Stomach (tissue), 9 donors: ENCODE data around the gene IGF1R. TPM values are rescaled to one million over a fixed set of nuclear protein-coding genes. Genes with fewer than 3 reads are reported as not detected.

Experiments
- DNase-seq, 2 donors: peaks; one replicate each; pipeline versions ENCODE4 v3.0.0 to v3.0.0-alpha.2; 2013 to 2019
- H3K27ac ChIP-seq, 5 donors: fragments of 200-600 bp in 4 of 5; sonication (generic) in 4 of 5; one replicate each; pipeline ENCODE4 v1.5.1; 2013 to 2019; ENCODE audit warnings: mild to moderate bottlenecking in 1 of 5, moderate library complexity in 1 of 5
- H3K27me3 ChIP-seq, 3 donors: fragments of 200-600 bp; sonication (generic); one replicate each; pipeline ENCODE4 v1.5.1; 2017 to 2019; ENCODE audit warnings: mixed run types in 1 of 3
- H3K36me3 ChIP-seq, 4 donors: fragments of 200-600 bp; sonication (generic); 1 replicate in 3 of 4; 2 replicates in 1 of 4; pipeline ENCODE4 v1.5.1; 2016 to 2019
- H3K4me1 ChIP-seq, 4 donors: fragments of 200-600 bp; sonication (generic); one replicate each; pipeline ENCODE4 v1.5.1; 2016 to 2019
- H3K4me3 ChIP-seq, 4 donors: fragments of 200-600 bp; sonication (generic) in 3 of 4; one replicate each; pipeline ENCODE4 v1.5.1; 2016 to 2019; ENCODE audit warnings: mild to moderate bottlenecking in 1 of 4
- H3K9me3 ChIP-seq, 4 donors: fragments of 200-600 bp; sonication (generic); one replicate each; pipeline ENCODE4 v1.5.1; 2016 to 2019
- EP300 ChIP-seq: sonication (generic); formaldehyde crosslinking; IDR thresholded peaks from one replicate; pipeline ENCODE4 v1.6.1; 2017; ENCODE audit warnings: antibody characterized with exemption
- POLR2A ChIP-seq, 4 donors: fragments of 450-650 bp; IDR thresholded peaks; one replicate each; pipeline ENCODE4 v1.6.1; 2016; ENCODE audit warnings: antibody characterized with exemption in 4 of 4, control low read depth in 2 of 4, mild to moderate bottlenecking in 1 of 4, moderate library complexity in 1 of 4
- POLR2AphosphoS5 ChIP-seq, 3 donors: sonication (generic); formaldehyde crosslinking; IDR thresholded peaks; one replicate each; pipeline ENCODE4 v1.6.1; 2016; ENCODE audit warnings: antibody characterized with exemption in 3 of 3
- WGBS, 5 donors: extraction: QIAGEN DNeasy Blood & Tissue Kit in 3 of 5; methylation state at CpG; one replicate each; pipeline versions ENCODE4 v1.1.5 to v1.1.7; 2013 to 2018; 5-methylcytosine and 5-hydroxymethylcytosine counted together
- intact Hi-C: fragments of 100-400 bp; cut with DNase I; formaldehyde crosslinking; loops from one replicate; pipeline ENCODE4 v1.15.1; 2023; ENCODE audit warnings: low total_unique reads
- polyA plus RNA-seq, 3 donors: library from polyadenylated mRNA; stranded (reverse); fragments of 200-250 nt; gene quantifications; one replicate each; pipeline ENCODE4 v1.2.3, GENCODE V29; 2013
- total RNA-seq, 5 donors: library from RNA; depleted of rRNA; stranded (reverse); fragments of >200 nt; gene quantifications; one replicate each; pipeline versions ENCODE4 v1.1.0 to v1.2.3, GENCODE V29; 2014 to 2016
- TF ChIP-seq, protein P1 (sequence below), 7 experiments: fragments of 450-650 bp in 4 of 7; fragments of 200-600 bp in 3 of 7; sonication (generic) in 3 of 7; IDR thresholded peaks; one replicate each; pipeline ENCODE4 v1.5.1; 2016 to 2019; ENCODE audit warnings: antibody characterized with exemption in 7 of 7, control low read depth in 2 of 7, mild to moderate bottlenecking in 1 of 7
- donor health status: healthy with polysubstance abuse.
- donor health status: Bipolar disorder and iron deficiency.
- donor health status: healthy.

IGF1R gene
- total and polyA plus RNA-seq, 8 donors, result 2.3 to 131 (median 42.8) TPM

DNA sequence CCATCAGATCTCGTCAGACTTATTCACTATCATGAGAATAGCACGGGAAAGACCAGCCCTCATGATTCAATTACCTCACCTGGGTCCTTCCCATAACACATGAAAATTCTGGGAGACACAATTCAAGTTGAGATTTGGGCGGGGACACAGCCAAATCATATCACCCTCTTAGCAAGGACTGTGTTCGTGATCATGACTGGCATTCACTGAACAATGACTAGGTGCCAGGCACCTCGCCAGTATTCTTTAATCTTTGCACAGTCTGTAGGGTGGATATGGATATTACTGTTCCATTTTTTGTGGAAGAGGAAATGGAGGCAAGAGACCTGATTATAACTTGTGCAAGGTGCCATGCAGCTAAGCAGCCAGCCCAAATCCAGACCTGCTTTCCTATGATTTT, 77.5 kb downstream of the IGF1R start:
- DNase-seq, result peak in 1 of 2 donors; percentile 59
- no peaks in the 10 kb centered on the region for H3K9me3 ChIP-seq
- no peaks in the 10 kb centered on the region for H3K27me3 ChIP-seq
- H3K4me3 ChIP-seq, result no peak overlapping the region
- intact Hi-C loops, result no loop called here
- H3K27ac ChIP-seq, result peak overlapping the region; percentile 54 to 92 (median 90)
- no peaks in the 10 kb centered on the region for H3K36me3 ChIP-seq
- peaks cover 41 to 97% (median 74%) of the 10 kb centered on the region in 4 donors for H3K4me1 ChIP-seq
- 38 to 63% (median 48%) methylated on average over 5 of the region's 5 CpGs for WGBS, 5 donors
- peak in 1 of 3 donors; percentile 30 for TF ChIP-seq POLR2AphosphoS5 (IDR thresholded peaks at IDR 0.05)
- TF ChIP-seq, protein P1, sequence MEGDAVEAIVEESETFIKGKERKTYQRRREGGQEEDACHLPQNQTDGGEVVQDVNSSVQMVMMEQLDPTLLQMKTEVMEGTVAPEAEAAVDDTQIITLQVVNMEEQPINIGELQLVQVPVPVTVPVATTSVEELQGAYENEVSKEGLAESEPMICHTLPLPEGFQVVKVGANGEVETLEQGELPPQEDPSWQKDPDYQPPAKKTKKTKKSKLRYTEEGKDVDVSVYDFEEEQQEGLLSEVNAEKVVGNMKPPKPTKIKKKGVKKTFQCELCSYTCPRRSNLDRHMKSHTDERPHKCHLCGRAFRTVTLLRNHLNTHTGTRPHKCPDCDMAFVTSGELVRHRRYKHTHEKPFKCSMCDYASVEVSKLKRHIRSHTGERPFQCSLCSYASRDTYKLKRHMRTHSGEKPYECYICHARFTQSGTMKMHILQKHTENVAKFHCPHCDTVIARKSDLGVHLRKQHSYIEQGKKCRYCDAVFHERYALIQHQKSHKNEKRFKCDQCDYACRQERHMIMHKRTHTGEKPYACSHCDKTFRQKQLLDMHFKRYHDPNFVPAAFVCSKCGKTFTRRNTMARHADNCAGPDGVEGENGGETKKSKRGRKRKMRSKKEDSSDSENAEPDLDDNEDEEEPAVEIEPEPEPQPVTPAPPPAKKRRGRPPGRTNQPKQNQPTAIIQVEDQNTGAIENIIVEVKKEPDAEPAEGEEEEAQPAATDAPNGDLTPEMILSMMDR (IDR thresholded peaks at IDR 0.05), result no peak

DNA sequence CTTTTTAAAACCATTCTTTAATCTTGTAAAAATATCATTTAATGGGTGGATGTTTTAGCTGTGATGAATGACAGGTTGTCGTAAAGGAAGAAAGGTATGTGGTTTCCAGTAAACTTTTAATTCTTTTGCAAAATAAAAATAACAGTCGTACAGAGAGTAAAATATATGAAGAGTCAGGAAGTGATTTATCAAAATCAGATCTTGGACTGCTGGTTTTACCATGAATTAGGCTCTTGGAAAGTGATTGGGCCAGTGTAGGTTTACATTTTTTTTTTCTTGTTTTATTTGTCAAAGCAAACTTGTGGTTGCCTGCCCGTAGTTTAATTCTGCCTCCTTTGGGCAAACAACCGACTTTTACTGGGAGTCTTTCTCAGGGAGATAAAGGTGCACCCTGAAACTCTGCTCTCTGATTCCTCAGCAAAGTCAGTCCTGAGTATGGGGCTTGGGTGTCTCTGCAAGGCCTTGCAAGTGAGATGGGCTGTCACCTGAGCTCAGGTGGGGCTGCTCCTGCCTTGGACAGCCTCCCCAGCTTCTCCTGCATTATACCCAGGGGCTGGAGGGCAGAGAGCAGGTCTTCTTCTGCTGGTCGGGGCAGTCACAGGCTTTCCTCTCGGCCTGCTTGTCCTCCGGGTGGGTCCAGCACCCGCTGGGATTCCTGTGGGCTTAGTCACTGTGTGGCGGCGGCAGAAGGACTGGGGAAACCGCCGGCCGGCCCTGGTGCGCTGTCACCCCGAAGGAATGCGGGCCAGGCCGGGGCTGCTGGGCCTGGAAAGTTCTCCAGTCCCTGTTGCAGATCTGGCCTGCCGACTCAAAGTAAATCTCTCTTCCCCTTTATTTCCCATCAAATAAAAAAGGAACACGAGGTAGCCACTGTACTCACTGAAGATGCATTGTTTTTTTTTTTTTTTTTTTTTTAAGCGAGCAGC, 79.0 kb downstream of the IGF1R start:
- no peak overlapping the region for H3K4me3 ChIP-seq
- H3K9me3 ChIP-seq, result no peaks in the 10 kb centered on the region
- TF ChIP-seq POLR2AphosphoS5 (IDR thresholded peaks at IDR 0.05) (peak; percentile 45 to 77 (median 54)), POLR2A (IDR thresholded peaks at IDR 0.05) (no peak)
- peak; percentile 92 to 95 for DNase-seq
- WGBS, 5 donors, result 19 to 25% (median 21%) methylated on average over 20 of the region's 20 CpGs
- intact Hi-C loops, result no loop called here
- H3K36me3 ChIP-seq, result no peaks in the 10 kb centered on the region
- H3K27ac ChIP-seq, result peak overlapping the region; percentile 88 to 92 (median 90)
- no peaks in the 10 kb centered on the region for H3K27me3 ChIP-seq
- H3K4me1 ChIP-seq, result peaks cover 37 to 84% (median 66%) of the 10 kb centered on the region in 4 donors

DNA sequence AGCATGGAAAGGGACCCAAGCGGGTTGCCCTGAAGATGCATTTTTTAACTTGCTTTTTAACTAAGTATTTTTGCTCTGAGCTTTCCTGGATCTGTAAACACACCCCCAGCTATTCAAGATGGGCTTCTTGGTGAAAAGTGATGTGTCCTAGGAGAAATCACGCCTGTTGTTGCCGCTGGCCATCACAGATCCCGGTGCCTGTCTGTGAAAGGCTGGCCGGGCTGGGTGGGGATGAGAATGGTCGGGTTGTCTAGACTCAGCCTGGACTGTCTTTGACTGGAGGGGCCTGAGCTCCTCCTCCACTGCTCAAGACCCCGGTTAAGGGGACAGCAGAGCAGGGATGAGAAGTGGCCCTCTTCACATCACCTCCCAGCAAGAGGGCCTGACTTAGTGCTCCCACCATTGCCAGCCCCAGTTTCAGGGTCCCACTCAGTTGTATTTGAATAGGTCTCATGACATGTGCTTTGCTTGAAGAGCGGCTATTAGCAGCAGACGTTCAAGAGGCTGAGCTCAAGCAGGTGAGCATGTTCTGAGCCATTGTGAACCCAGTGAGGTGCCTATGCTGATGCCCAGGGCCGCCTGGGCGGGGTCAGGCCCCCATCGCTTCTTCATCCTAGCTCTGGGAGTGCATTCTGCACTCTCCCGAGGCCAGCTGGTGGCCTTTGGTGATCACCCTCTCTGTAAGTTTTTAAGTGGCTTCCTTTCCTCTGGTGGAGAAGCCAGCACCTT, 79.9 kb downstream of the IGF1R start:
- no peak for DNase-seq
- no peak overlapping the region for H3K4me3 ChIP-seq
- H3K9me3 ChIP-seq, result no peaks in the 10 kb centered on the region
- TF ChIP-seq, protein P1 (IDR thresholded peaks at IDR 0.05), result no peak
- TF ChIP-seq EP300 (no peak), POLR2AphosphoS5 (IDR thresholded peaks at IDR 0.05) (no peak), POLR2A (IDR thresholded peaks at IDR 0.05) (no peak)
- H3K27ac ChIP-seq, result peak overlapping the region; percentile 84 to 92 (median 90)
- 69 to 84% (median 77%) methylated on average over 12 to 13 of the region's 13 CpGs for WGBS, 5 donors
- peaks cover 31 to 81% (median 61%) of the 10 kb centered on the region in 4 donors for H3K4me1 ChIP-seq
- no peaks in the 10 kb centered on the region for H3K27me3 ChIP-seq
- intact Hi-C loops, result no loop called here
- no peaks in the 10 kb centered on the region for H3K36me3 ChIP-seq

DNA sequence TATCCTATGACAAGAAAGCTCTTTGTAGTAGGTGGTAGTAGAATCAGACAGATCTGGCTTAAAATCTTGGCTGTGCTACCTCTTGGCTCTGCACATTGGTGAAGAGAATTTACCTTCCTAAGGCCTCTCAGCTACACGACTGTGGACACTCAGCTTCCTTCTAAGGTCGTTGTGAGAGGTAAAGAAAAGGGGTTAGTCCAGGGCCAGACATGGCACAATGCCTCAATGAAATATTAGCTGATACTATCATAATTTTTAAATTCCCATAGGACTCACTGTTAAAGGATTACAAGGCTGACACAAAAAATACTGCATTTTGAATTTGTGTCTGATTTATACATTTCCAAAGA, 80.4 kb downstream of the IGF1R start:
- WGBS, 5 donors, result 15 to 34% (median 21%) methylated on average over 2 of the region's 2 CpGs
- Histone ChIP-seq H3K36me3 (no peaks in the 10 kb centered on the region), H3K4me3 (no peak overlapping the region), H3K27me3 (no peaks in the 10 kb centered on the region), H3K27ac (peak overlapping the region; percentile 84 to 92 (median 90)), H3K9me3 (no peaks in the 10 kb centered on the region), H3K4me1 (peaks cover 28 to 81% (median 63%) of the 10 kb centered on the region in 4 donors)
- DNase-seq, result no peak
- TF ChIP-seq POLR2AphosphoS5 (IDR thresholded peaks at IDR 0.05) (no peak), POLR2A (IDR thresholded peaks at IDR 0.05) (no peak), EP300 (no peak)
- TF ChIP-seq, protein P1 (IDR thresholded peaks at IDR 0.05), result no peak
- intact Hi-C loops, result no loop called here
